Activated CD4-positive, alpha-beta T cell treated with anti-CD3 and anti-CD28 coated beads, Interleukin-2, amount 10 ng/mL, durations not matched to agents 7 days and 5 days (primary cell): Measurements from ENCODE around the gene ALDH6A1. TPM values are rescaled to one million over a fixed set of nuclear protein-coding genes. Genes with fewer than 3 reads are reported as not detected.
A peak's percentile ranks its signal among the peaks of the same experiment; 100 is the strongest.

Source experiments
- CTCF ChIA-PET: fragments of 350-600 bp; sonication (Branson Sonifier 250); formaldehyde crosslinking; loops from one replicate; lab custom pipeline; 2021; ENCODE audit warnings: antibody characterized with exemption; lab: Charles Lee
- POLR2A ChIA-PET: fragments of 350-600 bp; sonication (Branson Sonifier 250); formaldehyde crosslinking; loops from one replicate; lab custom pipeline; 2021; ENCODE audit warnings: antibody characterized with exemption; lab: Charles Lee
- DNase-seq: peaks from one replicate; pipeline ENCODE4 v3.0.0-alpha.2; 2020
- H3K27ac Mint-ChIP-seq: one replicate; pipeline ENCODE4 v1.8.0; 2021; ENCODE audit warnings: mild to moderate bottlenecking, moderate library complexity, mixed read lengths
- H3K27me3 Mint-ChIP-seq: one replicate; pipeline ENCODE4 v1.8.0; 2021; ENCODE audit warnings: mixed read lengths
- H3K36me3 Mint-ChIP-seq: one replicate; pipeline ENCODE4 v1.8.0; 2021; ENCODE audit warnings: low read depth, mixed read lengths
- H3K4me1 Mint-ChIP-seq: one replicate; pipeline ENCODE4 v1.8.0; 2021; ENCODE audit warnings: mixed read lengths
- H3K4me3 Mint-ChIP-seq: one replicate; pipeline ENCODE4 v1.8.0; 2021; ENCODE audit warnings: mild to moderate bottlenecking, moderate library complexity, mixed read lengths
- H3K9me3 Mint-ChIP-seq: one replicate; pipeline ENCODE4 v1.8.0; 2021; ENCODE audit warnings: mixed read lengths
- total RNA-seq, 2 experiments: library from RNA; stranded (reverse); gene quantifications; one replicate each; pipeline ENCODE4 v1.2.3, GENCODE V29; 2021

ALDH6A1 gene
- total RNA-seq, 2 experiments from 2014 or later = 13.7 to 19.1 TPM

- Mint-ChIP-seq H3K36me3 (peaks cover 3% of the 10 kb centered on the region), H3K9me3 (no peaks in the 10 kb centered on the region), H3K27me3 (no peaks in the 10 kb centered on the region), H3K27ac (peak overlapping the region; percentile 25), H3K4me3 (peak overlapping the region; percentile 98), H3K4me1 (peaks cover 30% of the 10 kb centered on the region)
- ChIA-PET POLR2A (no interaction called here), CTCF (interaction anchor here (1.6 to 1.7 kb wide), 2 partner anchors 10 to 324 kb away, joined by 3 to 9 read pairs; no protein-coding TSS in a partner anchor)
- DNase-seq = no peak
Measured at GRCh38 chr14:74083161-74083560, 1.1 kb downstream of the ALDH6A1 start.

DNA sequence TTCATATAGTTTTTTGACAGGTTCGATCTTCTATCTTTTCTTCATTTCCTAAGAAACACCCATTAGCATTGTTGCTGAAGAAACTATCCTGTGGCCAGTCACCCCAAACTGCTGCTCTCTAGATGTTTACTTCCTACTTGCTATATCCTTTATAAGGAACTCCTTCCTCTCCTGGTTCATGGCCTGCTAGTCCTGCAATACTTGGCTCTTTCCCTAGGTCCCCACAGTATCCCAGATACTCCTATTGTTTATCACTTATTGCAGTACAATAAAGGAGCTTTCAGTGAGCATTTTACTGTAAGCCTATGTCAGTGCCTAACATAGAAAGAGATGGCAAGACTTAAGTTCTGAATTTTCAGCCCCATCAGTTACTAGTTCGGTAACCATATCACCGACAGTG is 2.8 kb downstream of the ALDH6A1 start:
- Mint-ChIP-seq H3K36me3 (peaks cover 2% of the 10 kb centered on the region), H3K4me1 (peaks cover 26% of the 10 kb centered on the region), H3K4me3 (no peak overlapping the region), H3K9me3 (no peaks in the 10 kb centered on the region), H3K27me3 (no peaks in the 10 kb centered on the region), H3K27ac (no peak overlapping the region)
- ChIA-PET CTCF (interaction anchor here (1.0 kb wide), 1 partner anchor 18 kb away, joined by 3 read pairs; no protein-coding TSS in a partner anchor), POLR2A (no interaction called here)
- no peak for DNase-seq

DNA sequence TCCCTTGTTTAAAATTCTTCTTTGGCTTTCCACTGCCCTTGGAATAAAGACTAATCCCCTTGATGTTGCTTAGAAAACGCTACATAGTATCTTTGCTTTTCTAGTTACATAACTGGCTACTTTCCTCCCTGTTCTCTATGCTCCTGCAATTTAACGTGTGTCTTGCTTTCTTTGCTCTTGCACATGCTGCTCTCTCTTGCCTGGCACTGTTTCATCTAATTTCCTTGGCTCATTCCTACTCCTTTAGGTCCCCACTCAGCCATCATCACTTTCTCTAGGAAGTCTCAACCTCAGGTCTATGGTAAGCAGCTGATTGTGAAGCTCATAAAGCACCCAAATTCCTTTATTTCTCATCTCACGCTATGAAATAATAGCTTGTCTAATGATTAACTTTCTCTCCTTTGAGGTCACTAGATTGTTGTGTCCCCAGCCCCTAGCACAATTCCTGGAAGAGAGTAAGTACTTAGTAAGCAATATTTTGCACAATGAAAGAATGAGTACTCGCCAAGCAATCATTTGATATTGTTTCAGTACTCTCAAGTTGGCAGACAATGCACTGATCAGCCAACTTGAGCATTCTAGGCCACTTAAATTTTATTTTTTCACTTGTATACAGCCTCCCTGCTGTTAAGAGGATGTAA is 3.3 kb downstream of the ALDH6A1 start:
- POLR2A ChIA-PET = no interaction called here
- Mint-ChIP-seq H3K27me3 (no peaks in the 10 kb centered on the region), H3K4me1 (peaks cover 20% of the 10 kb centered on the region), H3K27ac (no peak overlapping the region), H3K9me3 (no peaks in the 10 kb centered on the region), H3K36me3 (peaks cover under 1% of the 10 kb centered on the region), H3K4me3 (no peak overlapping the region)
- no peak for DNase-seq
- CTCF ChIA-PET = interaction anchor here (0.7 kb wide), 1 partner anchor 150 kb away, joined by 3 read pairs; no protein-coding TSS in a partner anchor

GRCh38 chr14:74077401-74077800 is 6.9 kb downstream of the ALDH6A1 start:
- ChIA-PET POLR2A (no interaction called here), CTCF (interaction anchor here (0.7 kb wide), 1 partner anchor 165 kb away, joined by 3 read pairs; no protein-coding TSS in a partner anchor)
- no peaks in the 10 kb centered on the region for H3K27me3 Mint-ChIP-seq
- H3K4me1 Mint-ChIP-seq = no peaks in the 10 kb centered on the region
- no peaks in the 10 kb centered on the region for H3K36me3 Mint-ChIP-seq
- DNase-seq = no peak
- no peaks in the 10 kb centered on the region for H3K9me3 Mint-ChIP-seq
- H3K27ac Mint-ChIP-seq = no peak overlapping the region
- H3K4me3 Mint-ChIP-seq = no peak overlapping the region

- ChIA-PET CTCF (interaction anchor here (0.6 kb wide), 1 partner anchor 322 kb away, joined by 3 read pairs; no protein-coding TSS in a partner anchor), POLR2A (no interaction called here)
- Mint-ChIP-seq H3K36me3 (peaks cover 16% of the 10 kb centered on the region), H3K4me1 (no peaks in the 10 kb centered on the region), H3K27me3 (no peaks in the 10 kb centered on the region), H3K4me3 (no peak overlapping the region), H3K9me3 (no peaks in the 10 kb centered on the region), H3K27ac (no peak overlapping the region)
- no peak for DNase-seq
Measured at GRCh38 chr14:74065746-74066575, 18.3 kb downstream of the ALDH6A1 start.

DNA sequence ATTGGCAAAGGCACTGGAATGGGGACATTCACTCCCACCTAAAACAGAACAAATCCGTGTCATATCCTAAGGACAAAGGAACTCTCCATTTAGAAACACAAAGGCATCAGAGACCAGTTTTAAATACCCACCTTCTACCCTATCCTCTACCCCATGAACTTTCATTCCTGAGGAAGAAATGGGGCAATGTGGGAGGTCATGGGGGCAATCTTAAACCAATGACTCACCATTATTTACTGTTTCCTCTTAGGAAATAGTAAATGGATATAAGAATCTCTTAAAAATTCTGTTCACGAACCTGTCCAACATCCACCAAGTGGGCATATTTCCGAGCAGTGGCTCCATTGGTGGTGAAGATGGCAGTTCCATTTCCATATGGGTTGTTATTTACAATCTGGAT is 19.4 kb downstream of the ALDH6A1 start:
- no peaks in the 10 kb centered on the region for H3K4me1 Mint-ChIP-seq
- no peaks in the 10 kb centered on the region for H3K9me3 Mint-ChIP-seq
- no peak overlapping the region for H3K4me3 Mint-ChIP-seq
- ChIA-PET CTCF (interaction anchor here (0.7 kb wide), 1 partner anchor 1195 kb away, joined by 3 read pairs; no protein-coding TSS in a partner anchor), POLR2A (no interaction called here)
- no peak for DNase-seq
- H3K36me3 Mint-ChIP-seq = peaks cover 21% of the 10 kb centered on the region
- H3K27ac Mint-ChIP-seq = no peak overlapping the region
- H3K27me3 Mint-ChIP-seq = no peaks in the 10 kb centered on the region

- H3K4me1 Mint-ChIP-seq = no peaks in the 10 kb centered on the region
- no peaks in the 10 kb centered on the region for H3K27me3 Mint-ChIP-seq
- H3K36me3 Mint-ChIP-seq = peaks cover 23% of the 10 kb centered on the region
- CTCF ChIA-PET = interaction anchor here (0.7 to 0.9 kb wide), 2 partner anchors 18 to 1195 kb away, joined by 3 read pairs; no protein-coding TSS in a partner anchor
- POLR2A ChIA-PET = no interaction called here
- no peak overlapping the region for H3K27ac Mint-ChIP-seq
- no peak for DNase-seq
- H3K4me3 Mint-ChIP-seq = no peak overlapping the region
- H3K9me3 Mint-ChIP-seq = no peaks in the 10 kb centered on the region
Measured at GRCh38 chr14:74064426-74064825, 19.8 kb downstream of the ALDH6A1 start.

GRCh38 chr14:74062809-74063150 is 21.5 kb downstream of the ALDH6A1 start:
- Mint-ChIP-seq H3K36me3 (peaks cover 23% of the 10 kb centered on the region), H3K27me3 (no peaks in the 10 kb centered on the region), H3K27ac (no peak overlapping the region), H3K4me1 (no peaks in the 10 kb centered on the region), H3K9me3 (no peaks in the 10 kb centered on the region), H3K4me3 (no peak overlapping the region)
- CTCF ChIA-PET = interaction anchor here (0.6 to 1.0 kb wide), 2 partner anchors 117 to 120 kb away, joined by 3 to 5 read pairs; no protein-coding TSS in a partner anchor
- no peak for DNase-seq
- POLR2A ChIA-PET = no interaction called here

GRCh38 chr14:74049876-74050495 is 34.3 kb downstream of the ALDH6A1 start:
- Mint-ChIP-seq H3K27ac (no peak overlapping the region), H3K4me3 (no peak overlapping the region), H3K4me1 (no peaks in the 10 kb centered on the region), H3K36me3 (no peaks in the 10 kb centered on the region), H3K27me3 (no peaks in the 10 kb centered on the region), H3K9me3 (no peaks in the 10 kb centered on the region)
- POLR2A ChIA-PET = no interaction called here
- no peak for DNase-seq
- CTCF ChIA-PET = interaction anchor here (0.6 to 1.5 kb wide), 2 partner anchors 18 to 74 kb away, joined by 3 read pairs; no protein-coding TSS in a partner anchor

DNA sequence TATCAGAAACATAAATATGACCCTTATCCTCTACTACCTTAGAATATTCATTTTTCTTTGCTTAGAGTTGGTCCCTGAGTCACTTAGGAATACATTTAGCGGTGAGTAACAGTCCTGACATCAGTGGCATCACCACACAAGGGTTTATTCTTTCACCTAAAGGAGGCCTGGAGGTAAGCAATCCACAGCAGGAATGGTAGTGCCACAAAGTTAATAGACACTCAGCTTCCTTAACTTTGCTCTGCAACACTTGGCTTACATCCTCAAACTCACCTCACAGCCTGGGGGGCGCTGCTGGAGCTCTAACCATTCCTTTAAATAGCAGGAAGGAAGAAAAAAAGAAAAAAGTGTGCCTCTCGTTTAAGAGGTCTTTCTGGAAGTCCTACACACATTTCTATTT is 36.0 kb downstream of the ALDH6A1 start:
- H3K4me1 Mint-ChIP-seq = no peaks in the 10 kb centered on the region
- no peak overlapping the region for H3K4me3 Mint-ChIP-seq
- ChIA-PET POLR2A (no interaction called here), CTCF (interaction anchor here (1.5 kb wide), 1 partner anchor 16 kb away, joined by 3 read pairs; no protein-coding TSS in a partner anchor)
- H3K27ac Mint-ChIP-seq = no peak overlapping the region
- H3K9me3 Mint-ChIP-seq = no peaks in the 10 kb centered on the region
- no peaks in the 10 kb centered on the region for H3K27me3 Mint-ChIP-seq
- DNase-seq = no peak
- no peaks in the 10 kb centered on the region for H3K36me3 Mint-ChIP-seq

DNA sequence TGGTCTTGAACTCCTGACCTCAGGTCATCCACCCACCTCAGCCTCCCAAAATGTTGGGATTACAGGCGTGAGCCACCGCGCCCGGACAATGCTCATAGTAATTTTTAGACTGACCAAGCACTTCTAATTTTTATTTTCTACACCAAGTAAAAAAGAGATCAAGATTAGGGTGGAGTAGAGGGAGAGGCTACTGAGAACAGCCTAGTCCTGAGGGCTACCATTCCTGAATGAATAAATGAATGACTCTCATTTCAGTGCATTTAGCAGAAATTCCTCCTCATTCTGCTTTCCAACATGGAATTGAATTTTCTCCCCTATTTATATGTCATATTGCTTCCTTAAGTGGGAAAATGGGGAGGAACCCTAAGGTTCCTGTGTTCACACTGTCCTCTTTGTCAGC is 38.7 kb downstream of the ALDH6A1 start:
- Mint-ChIP-seq H3K36me3 (no peaks in the 10 kb centered on the region), H3K9me3 (no peaks in the 10 kb centered on the region), H3K27me3 (no peaks in the 10 kb centered on the region), H3K4me3 (no peak overlapping the region), H3K4me1 (no peaks in the 10 kb centered on the region), H3K27ac (no peak overlapping the region)
- ChIA-PET POLR2A (no interaction called here), CTCF (interaction anchor here (0.5 kb wide), 1 partner anchor 252 kb away, joined by 4 read pairs; no protein-coding TSS in a partner anchor)
- DNase-seq = no peak

GRCh38 chr14:74042296-74042695 is 42.0 kb downstream of the ALDH6A1 start:
- POLR2A ChIA-PET = no interaction called here
- CTCF ChIA-PET = interaction anchor here (0.8 to 1.6 kb wide), 2 partner anchors 12 to 29 kb away, joined by 3 read pairs; no protein-coding TSS in a partner anchor
- Mint-ChIP-seq H3K27ac (no peak overlapping the region), H3K36me3 (no peaks in the 10 kb centered on the region), H3K9me3 (no peaks in the 10 kb centered on the region), H3K27me3 (no peaks in the 10 kb centered on the region), H3K4me3 (no peak overlapping the region), H3K4me1 (no peaks in the 10 kb centered on the region)
- DNase-seq = no peak
